Mononuclear cell (primary cell): ENCODE measurements around the gene KRTAP5-8. TPM values are rescaled to one million over a fixed set of nuclear protein-coding genes. Genes with fewer than 3 reads are reported as not detected.
"Not testable (repeated sequence)": the region's sequence is repeated elsewhere in the genome, so short reads cannot be mapped to it uniquely, and the experiment has no call there.

Experiments used
- H3K27me3 ChIP-seq: 2 replicates; pipeline ENCODE4 v1.6.0; 2011; ENCODE audit warnings: low read length, control low read depth; ENCODE audit not compliant: insufficient read depth
- H3K4me1 ChIP-seq: 2 replicates; pipeline ENCODE4 v1.5.1; 2011; ENCODE audit warnings: mild to moderate bottlenecking, low read length, control low read depth; ENCODE audit not compliant: insufficient read depth
- H3K4me3 ChIP-seq: 2 replicates; pipeline ENCODE4 v1.5.1; 2011; ENCODE audit warnings: mild to moderate bottlenecking, low read length, moderate library complexity
- H3K9me3 ChIP-seq: 2 replicates; pipeline ENCODE4 v1.5.1; 2011; ENCODE audit warnings: low read depth, mild to moderate bottlenecking, control low read depth, low read length
- total RNA-seq: library from RNA; depleted of rRNA; stranded (reverse); fragments of >200 nt; gene quantifications from one replicate; pipeline ENCODE4 v1.2.3, GENCODE V29; 2012

The KRTAP5-8 gene
- total RNA-seq, 1 donor, result not detected

DNA sequence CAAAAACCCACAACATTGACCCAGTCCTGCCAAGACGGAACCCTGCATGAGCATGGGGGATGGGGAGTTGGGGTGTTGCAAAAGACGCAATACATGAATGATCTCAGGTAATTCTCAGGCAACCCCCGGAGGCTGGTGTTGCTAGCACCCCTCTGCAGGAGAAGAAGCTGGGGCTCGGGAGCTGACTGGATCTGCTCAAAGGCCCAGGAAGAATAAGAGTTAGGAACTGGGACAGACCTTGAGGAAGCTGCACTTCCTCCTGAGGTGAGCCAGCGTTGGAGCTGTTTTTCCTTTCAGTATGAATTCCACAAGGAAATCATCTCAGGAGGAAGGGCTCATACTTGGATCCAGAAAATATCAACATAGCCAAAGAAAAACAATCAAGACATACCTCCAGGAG lies 10.3 kb downstream of the KRTAP5-8 start, which contains the start of gene KRTAP5-9:
Gene KRTAP5-9 (plus strand): TSS at position 301 of the 400 bp plus-strand sequence. CDS start 238 bp downstream, outside the sequence.
- H3K9me3 ChIP-seq, result no peaks in the 10 kb centered on the region
- H3K4me1 ChIP-seq, result peaks cover 8% of the 10 kb centered on the region
- H3K4me3 ChIP-seq, result no peak within 1 kb of the TSS
- no peaks in the 10 kb centered on the region for H3K27me3 ChIP-seq

GRCh38 chr11:71548716-71549151 lies 10.9 kb downstream of the KRTAP5-8 start:
- Histone ChIP-seq H3K4me3 (no peak overlapping the region), H3K9me3 (no peaks in the 10 kb centered on the region), H3K27me3 (no peaks in the 10 kb centered on the region), H3K4me1 (peaks cover 4% of the 10 kb centered on the region)

- no peaks in the 10 kb centered on the region for H3K4me1 ChIP-seq
- no peaks in the 10 kb centered on the region for H3K27me3 ChIP-seq
- H3K4me3 ChIP-seq, result no peak overlapping the region
- H3K9me3 ChIP-seq, result no peaks in the 10 kb centered on the region
These were observed 13.9 kb downstream of the KRTAP5-8 start for GRCh38 chr11:71551711-71552110.

DNA sequence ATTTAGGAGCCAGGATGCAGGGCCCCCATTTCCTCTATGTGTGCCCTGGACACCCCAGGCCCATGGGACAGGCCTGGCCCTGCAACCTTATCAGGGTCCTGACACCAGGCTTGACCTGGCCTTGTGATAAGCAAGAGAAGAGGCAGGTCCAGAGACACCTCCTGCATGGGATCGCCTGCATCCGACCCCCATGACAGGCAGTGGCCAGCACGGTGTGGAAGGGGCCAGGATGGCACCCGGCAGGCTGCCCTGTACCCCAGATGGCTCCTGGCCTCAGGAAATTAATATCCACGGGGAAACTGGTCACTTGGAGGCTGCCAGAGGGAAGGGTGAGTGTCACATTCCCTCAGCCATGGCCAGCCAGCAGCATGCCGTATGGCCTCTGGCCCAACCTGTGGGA lies 17.2 kb downstream of the KRTAP5-8 start:
- Histone ChIP-seq H3K27me3 (no peaks in the 10 kb centered on the region), H3K9me3 (no peaks in the 10 kb centered on the region), H3K4me3 (no peak overlapping the region), H3K4me1 (no peaks in the 10 kb centered on the region)

GRCh38 chr11:71555508-71555907 lies 17.7 kb downstream of the KRTAP5-8 start:
- no peaks in the 10 kb centered on the region for H3K27me3 ChIP-seq
- H3K4me1 ChIP-seq, result no peaks in the 10 kb centered on the region
- H3K4me3 ChIP-seq, result no peak overlapping the region
- no peaks in the 10 kb centered on the region for H3K9me3 ChIP-seq

- Histone ChIP-seq H3K9me3 (no peaks in the 10 kb centered on the region), H3K27me3 (no peaks in the 10 kb centered on the region), H3K4me1 (no peaks in the 10 kb centered on the region), H3K4me3 (no peak overlapping the region)
These were observed 18.2 kb downstream of the KRTAP5-8 start for GRCh38 chr11:71556018-71556417.

GRCh38 chr11:71557257-71557656 lies 19.4 kb downstream of the KRTAP5-8 start:
- H3K9me3 ChIP-seq, result no peaks in the 10 kb centered on the region
- no peak overlapping the region for H3K4me3 ChIP-seq
- H3K4me1 ChIP-seq, result no peaks in the 10 kb centered on the region
- no peaks in the 10 kb centered on the region for H3K27me3 ChIP-seq

DNA sequence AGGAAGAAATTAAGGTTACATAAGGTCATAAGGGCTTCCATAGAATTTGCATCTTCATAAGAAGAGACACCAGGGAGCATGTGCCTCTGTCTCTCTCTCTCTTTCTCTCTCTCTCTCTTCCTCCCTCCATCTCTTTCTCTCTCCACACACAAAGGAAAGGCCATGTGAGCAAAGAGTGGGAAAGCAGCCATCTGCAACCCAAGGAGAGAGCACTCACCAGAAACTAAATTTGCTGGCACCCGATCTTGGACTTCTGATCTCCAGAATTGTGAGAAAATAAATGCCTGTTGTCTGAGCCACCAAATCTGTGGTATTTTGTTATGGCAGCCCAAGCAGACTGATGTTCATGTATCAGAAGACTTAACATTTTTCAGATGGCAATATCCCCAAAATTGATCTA lies 21.2 kb downstream of the KRTAP5-8 start:
- no peak overlapping the region for H3K4me3 ChIP-seq
- H3K9me3 ChIP-seq, result no peaks in the 10 kb centered on the region
- H3K4me1 ChIP-seq, result no peaks in the 10 kb centered on the region
- no peaks in the 10 kb centered on the region for H3K27me3 ChIP-seq

GRCh38 chr11:71562120-71562519 lies 24.3 kb downstream of the KRTAP5-8 start:
- no peaks in the 10 kb centered on the region for H3K4me1 ChIP-seq
- H3K27me3 ChIP-seq, result no peaks in the 10 kb centered on the region
- no peaks in the 10 kb centered on the region for H3K9me3 ChIP-seq
- H3K4me3 ChIP-seq, result no peak overlapping the region

DNA sequence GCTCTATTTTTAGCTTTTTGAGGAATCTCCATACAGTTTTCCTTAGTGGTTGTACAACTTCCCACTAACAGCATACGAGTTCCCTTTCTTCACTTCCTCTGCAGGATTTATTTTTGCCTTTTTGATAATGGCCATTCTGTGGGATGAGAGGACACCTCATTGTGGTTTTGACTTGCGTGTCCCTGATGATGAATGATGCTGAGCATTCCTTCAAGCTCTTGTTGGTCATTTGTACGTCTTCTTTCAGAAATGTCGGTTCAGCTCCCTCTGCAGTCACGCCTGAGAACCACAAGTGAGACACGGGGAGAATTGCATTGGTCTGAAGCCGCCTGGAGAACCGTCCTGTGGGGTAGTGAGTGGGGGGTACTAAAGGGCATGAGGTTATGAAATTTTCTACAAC lies 25.6 kb downstream of the KRTAP5-8 start:
- H3K9me3 ChIP-seq, result no peaks in the 10 kb centered on the region

GRCh38 chr11:71564430-71564829 lies 26.6 kb downstream of the KRTAP5-8 start:
- no peaks in the 10 kb centered on the region for H3K9me3 ChIP-seq
- no peaks in the 10 kb centered on the region for H3K27me3 ChIP-seq
- no peaks in the 10 kb centered on the region for H3K4me1 ChIP-seq
- H3K4me3 ChIP-seq, result no peak overlapping the region

More for the DNA sequence above, 25.6 kb downstream of the KRTAP5-8 start:
- no peaks in the 10 kb centered on the region for H3K27me3 ChIP-seq
- no peak overlapping the region for H3K4me3 ChIP-seq
- H3K4me1 ChIP-seq, result no peaks in the 10 kb centered on the region

GRCh38 chr11:71565263-71565662 lies 27.4 kb downstream of the KRTAP5-8 start, which contains the start of gene KRTAP5-10:
KRTAP5-10 (plus strand) TSS chr11:71565563; CDS start chr11:71565588, 25 bp downstream.
- Histone ChIP-seq H3K4me1 (no peaks in the 10 kb centered on the region), H3K27me3 (no peaks in the 10 kb centered on the region), H3K4me3 (no peak within 1 kb of the TSS), H3K9me3 (no peaks in the 10 kb centered on the region)

GRCh38 chr11:71566081-71566620 lies 28.3 kb downstream of the KRTAP5-8 start:
- Histone ChIP-seq H3K9me3 (no peaks in the 10 kb centered on the region), H3K4me1 (no peaks in the 10 kb centered on the region), H3K4me3 (no peak overlapping the region), H3K27me3 (no peaks in the 10 kb centered on the region)

DNA sequence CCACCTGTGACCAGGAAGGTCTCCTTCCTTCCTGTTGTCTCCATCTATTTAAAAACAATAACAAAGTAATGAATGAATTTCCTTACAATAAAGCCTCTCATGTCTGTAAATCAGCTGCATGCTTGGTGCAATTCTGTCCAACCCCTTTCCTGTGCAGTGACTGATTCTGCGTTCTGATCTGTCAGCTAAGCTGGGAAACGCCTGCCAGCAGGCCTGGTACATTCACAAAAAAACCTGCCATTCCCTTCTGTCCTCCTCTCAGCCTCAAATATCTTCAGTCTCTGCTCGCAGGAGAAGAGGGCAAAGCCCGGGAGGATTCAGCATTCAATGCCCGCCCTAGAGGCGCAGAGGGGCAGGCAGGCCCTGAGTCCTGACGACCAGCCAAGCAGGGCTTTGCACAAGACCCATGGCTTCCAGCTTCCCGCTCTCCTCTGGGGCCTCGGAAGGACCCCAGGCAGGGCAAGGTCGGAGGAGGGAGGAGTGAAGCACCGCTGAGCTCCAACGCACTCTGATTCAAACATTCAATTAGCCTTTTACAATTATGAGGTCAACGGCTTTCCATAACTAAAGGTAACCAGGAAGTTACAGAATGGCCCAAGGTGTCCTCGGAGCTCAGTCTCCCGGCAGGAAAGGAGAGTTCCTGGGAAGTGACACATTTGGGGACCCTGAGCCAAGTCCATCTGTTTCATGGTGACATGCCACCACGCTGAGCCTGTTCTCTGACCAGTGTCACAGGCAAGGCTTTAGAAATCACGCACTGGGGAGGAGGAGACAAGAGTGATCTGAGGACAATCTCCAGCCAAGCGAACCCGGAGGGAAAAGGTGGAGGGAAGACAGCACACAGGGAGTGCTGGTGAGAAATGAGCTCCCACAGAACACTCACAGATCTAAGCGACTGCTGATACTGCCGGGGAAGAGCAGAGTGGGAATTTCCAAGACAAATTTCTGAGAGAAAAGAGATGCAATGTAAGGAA lies 29.1 kb downstream of the KRTAP5-8 start:
- not testable (repeated sequence) for H3K4me3 ChIP-seq, H3K27me3 ChIP-seq, H3K4me1 ChIP-seq, H3K9me3 ChIP-seq

DNA sequence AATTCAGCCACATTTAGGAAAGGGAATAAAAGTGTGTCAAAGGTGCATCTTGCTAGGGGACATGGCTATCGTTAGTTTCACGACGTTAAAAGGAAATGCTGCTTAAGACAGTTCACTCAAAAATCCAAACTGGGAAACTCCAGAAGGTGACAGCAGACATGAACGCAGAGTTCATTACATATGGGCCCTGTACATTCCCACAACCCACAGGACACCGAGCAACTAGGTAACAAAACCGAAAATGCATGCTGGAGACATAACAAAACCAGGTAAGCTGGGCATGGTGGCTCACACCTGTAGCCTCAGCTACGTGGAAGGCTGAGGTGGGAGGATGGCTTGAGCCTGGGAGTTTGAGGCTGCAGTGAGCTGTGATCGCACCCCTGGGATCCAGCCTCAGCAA lies 29.8 kb downstream of the KRTAP5-8 start:
- not testable (repeated sequence) for H3K9me3 ChIP-seq, H3K27me3 ChIP-seq, H3K4me1 ChIP-seq, H3K4me3 ChIP-seq
